HFF-Myc (cell line): ENCODE results near the gene OR2T10.

Source experiments
- DNase-seq: peaks from one replicate; pipeline ENCODE4 v3.0.0-alpha.2; 2011; ENCODE audit warnings: low read depth; ENCODE audit errors: extremely low read depth
- H3K4me3 ChIP-seq: replicated peaks from 2 replicates; pipeline ENCODE4 v1.5.1; 2011; ENCODE audit warnings: low read depth, mild to moderate bottlenecking, control low read depth, low read length
- CTCF ChIP-seq: IDR thresholded peaks from 2 replicates; pipeline ENCODE4 v1.5.1; 2012; ENCODE audit warnings: mild to moderate bottlenecking, low read depth, low read length, control low read depth; ENCODE audit errors: missing control alignments

The OR2T10 gene

GRCh38 chr1:248618119-248618518, 20.6 kb upstream of the OR2T10 start:
- no peak for DNase-seq
- H3K4me3 ChIP-seq: no peak overlapping the region
- TF ChIP-seq CTCF: no peak

GRCh38 chr1:248613742-248614141, 16.2 kb upstream of the OR2T10 start:
- no peak for DNase-seq
- H3K4me3 ChIP-seq: no peak overlapping the region
- TF ChIP-seq CTCF: no peak

DNA sequence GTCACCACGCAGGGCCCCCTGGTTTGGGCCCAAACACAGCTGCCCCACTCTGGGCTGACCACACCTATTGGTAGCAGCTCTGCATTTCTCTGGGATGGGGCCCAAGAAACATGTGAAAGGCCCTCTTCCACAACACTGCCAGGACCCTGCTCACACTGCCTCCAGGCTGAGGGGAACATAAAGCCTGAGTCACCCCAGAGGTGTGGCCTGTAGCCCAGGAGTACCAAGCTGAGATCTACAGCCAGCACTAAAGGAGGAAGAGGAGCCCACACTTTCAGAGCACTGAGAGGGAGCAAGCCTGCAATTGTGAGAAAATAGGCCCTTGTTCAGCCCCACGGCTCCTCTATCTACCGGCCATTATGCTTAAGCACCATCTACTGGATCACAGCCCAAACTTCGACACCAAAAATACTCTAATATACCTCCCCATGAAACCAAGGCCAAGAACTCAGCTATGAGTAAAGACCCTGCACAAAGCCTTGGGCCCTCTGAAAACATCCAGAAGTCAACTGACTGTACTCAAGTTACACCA, 14.4 kb upstream of the OR2T10 start:
- no peak for TF ChIP-seq CTCF
- H3K4me3 ChIP-seq: no peak overlapping the region
- no peak for DNase-seq

DNA sequence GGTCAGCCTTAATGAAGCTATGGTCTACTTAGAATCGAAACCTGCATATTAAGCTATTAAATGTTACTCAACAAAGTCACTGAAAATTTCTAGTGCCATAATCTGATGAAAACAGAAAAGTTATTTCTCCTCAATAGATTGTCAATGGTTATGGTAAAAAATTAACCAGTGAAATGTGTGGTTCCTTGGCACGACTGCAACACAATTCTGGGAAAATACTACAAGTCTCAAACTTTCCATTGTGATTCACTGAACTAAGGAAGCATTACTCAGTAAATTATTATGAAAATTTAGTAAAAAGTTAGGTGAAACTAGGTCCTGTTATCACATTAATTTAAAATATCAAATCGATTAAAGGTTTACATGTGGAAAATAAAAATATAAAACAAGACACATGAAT, 12.8 kb upstream of the OR2T10 start:
- H3K4me3 ChIP-seq: no peak overlapping the region
- DNase-seq: no peak
- no peak for TF ChIP-seq CTCF

DNA sequence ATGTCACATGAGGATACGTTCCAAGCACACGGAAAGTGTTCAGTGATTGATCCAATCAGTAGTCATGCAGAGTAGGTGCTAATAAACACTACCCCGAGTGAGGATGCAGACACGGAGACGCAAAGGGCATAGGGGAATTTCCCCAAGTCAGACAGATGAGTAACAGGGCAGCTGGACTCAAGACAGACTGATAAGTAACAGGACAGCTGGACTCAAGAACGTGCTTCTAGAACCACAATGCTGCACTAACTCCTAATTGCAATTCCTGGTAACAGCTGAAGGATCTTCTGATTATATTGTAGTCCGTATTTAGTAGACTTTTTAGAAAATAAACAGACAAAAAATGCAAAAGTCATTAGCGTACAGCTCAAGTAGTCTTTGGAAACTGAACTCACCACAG, 1.9 kb upstream of the OR2T10 start:
- no peak for DNase-seq
- TF ChIP-seq CTCF: no peak
- H3K4me3 ChIP-seq: no peak overlapping the region

DNA sequence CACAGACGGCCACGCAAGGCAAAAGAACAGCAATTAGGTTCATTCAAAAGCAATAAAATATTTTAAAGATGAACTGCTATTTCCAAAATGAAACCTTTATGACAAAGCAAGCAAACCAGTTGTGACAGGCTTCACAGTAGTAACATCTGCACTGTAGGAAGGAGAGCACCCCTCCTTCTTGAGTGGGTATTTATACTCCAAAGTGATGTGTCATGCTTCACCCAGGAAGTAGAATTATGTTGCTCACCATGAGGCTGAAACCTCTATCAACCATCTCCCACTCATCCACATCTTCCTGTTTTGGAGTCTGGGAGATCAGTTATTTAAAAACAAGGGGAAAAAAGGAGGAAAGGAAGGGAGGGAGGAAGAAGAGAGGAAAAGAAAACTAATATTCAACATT, 885 bp downstream of the OR2T10 start:
- no peak for TF ChIP-seq CTCF
- DNase-seq: no peak
- H3K4me3 ChIP-seq: no peak overlapping the region

GRCh38 chr1:248593226-248593625, 4.3 kb downstream of the OR2T10 start:
- TF ChIP-seq CTCF: no peak
- H3K4me3 ChIP-seq: no peak overlapping the region
- no peak for DNase-seq
